VCaP (cell line): Measurements from ENCODE around the gene PCED1B.
"Not testable (repeated sequence)": the region's sequence is repeated elsewhere in the genome, so short reads cannot be mapped to it uniquely, and the experiment has no call there.

ENCODE experiments used
- H3K27ac ChIP-seq: fragments of 450-650 bp; 2 replicates; pipeline ENCODE4 v1.5.1; 2017
- TF ChIP-seq, protein P1 (sequence below): fragments of 450-650 bp; conservative IDR thresholded peaks from 2 replicates; pipeline ENCODE4 v1.5.1; 2017; ENCODE audit warnings: mild to moderate bottlenecking, moderate library complexity

Gene PCED1B

DNA sequence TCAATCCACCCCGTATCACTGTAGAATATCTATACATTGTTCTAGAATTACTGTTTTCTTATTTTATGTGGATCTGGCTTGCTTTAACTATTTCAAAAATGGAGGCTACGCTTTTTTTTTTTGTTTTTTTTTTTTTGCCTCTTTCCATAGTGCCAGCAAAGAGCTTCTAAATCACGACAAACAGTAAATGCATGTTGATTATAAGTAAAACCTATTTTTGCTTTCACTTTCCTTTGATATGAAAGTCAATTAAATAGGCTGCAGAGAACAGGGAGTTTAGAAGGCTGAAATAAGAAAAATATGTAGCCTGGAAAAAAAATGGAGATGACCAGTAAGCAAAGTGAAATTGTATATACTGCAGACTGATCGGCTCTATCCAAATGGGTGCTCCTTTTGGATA lies 112.6 kb downstream of the PCED1B start:
- TF ChIP-seq, protein P1, sequence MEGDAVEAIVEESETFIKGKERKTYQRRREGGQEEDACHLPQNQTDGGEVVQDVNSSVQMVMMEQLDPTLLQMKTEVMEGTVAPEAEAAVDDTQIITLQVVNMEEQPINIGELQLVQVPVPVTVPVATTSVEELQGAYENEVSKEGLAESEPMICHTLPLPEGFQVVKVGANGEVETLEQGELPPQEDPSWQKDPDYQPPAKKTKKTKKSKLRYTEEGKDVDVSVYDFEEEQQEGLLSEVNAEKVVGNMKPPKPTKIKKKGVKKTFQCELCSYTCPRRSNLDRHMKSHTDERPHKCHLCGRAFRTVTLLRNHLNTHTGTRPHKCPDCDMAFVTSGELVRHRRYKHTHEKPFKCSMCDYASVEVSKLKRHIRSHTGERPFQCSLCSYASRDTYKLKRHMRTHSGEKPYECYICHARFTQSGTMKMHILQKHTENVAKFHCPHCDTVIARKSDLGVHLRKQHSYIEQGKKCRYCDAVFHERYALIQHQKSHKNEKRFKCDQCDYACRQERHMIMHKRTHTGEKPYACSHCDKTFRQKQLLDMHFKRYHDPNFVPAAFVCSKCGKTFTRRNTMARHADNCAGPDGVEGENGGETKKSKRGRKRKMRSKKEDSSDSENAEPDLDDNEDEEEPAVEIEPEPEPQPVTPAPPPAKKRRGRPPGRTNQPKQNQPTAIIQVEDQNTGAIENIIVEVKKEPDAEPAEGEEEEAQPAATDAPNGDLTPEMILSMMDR, result no peak

GRCh38 chr12:47193066-47193465 lies 113.6 kb downstream of the PCED1B start:
- TF ChIP-seq, protein P1, result no peak
- H3K27ac ChIP-seq, result no peak overlapping the region

More for the DNA sequence above, 112.6 kb downstream of the PCED1B start:
- H3K27ac ChIP-seq, result no peak overlapping the region

DNA sequence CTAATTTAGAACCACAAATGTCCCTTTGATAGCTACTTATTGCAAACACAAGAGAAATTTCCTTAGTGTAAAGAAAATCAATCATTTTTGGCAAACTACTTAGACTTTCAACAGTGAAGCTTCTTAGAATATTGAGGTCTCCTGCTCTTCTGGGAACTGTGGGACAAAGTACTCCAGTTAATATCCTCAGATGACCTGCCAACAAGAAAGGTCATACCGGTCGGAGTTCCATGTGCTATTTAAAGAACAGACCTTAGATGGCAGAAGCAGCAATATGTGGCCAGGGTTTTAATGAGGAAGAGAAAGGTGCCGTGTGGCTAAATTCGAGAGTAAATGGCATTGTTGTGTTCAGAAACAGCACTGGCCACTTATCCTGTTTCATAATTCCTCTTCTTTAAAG lies 115.1 kb downstream of the PCED1B start:
- TF ChIP-seq, protein P1, result no peak
- no peak overlapping the region for H3K27ac ChIP-seq

DNA sequence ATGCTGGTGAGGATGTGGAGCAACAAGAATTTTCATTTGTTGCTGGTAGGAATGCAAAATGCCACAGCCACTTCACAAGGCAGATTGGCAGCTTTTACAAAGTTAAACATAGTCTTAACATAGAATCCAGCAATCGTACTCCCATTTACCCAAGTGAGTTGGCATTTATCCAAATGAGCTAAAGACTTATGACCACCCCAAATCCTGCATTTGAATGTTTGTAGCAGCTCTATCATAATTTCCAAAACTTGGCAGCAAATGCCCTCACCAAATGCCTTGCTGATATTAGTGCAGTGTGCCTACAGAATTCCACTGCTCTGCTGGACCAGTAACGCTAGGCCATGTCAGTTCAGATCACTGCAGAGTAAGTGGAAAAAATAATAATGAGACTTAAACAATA lies 121.0 kb downstream of the PCED1B start:
- no peak overlapping the region for H3K27ac ChIP-seq
- TF ChIP-seq, protein P1, result no peak

GRCh38 chr12:47201190-47201589 lies 121.8 kb downstream of the PCED1B start:
- not testable (repeated sequence) for H3K27ac ChIP-seq

DNA sequence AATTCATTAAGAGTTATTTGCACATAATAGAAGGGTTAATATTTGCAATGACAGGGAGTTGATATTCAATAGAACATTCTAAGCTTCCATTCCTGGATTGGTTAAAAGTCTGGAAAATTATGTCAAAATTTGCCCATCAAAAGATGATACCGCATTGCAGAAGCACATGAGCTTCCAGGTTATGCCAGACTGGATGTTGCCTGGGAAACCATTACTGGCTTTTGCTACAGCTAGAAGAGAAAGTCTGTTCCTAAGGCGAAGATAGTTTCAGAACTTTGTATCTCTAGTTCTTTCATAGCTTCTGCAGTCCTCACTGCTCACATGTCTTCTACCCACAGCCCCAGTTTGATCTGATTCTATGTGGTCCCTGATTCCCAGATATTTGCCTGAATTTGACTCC lies 122.8 kb downstream of the PCED1B start:
- no peak overlapping the region for H3K27ac ChIP-seq
- TF ChIP-seq, protein P1, result no peak

- H3K27ac ChIP-seq, result no peak overlapping the region
- TF ChIP-seq, protein P1, result no peak
These were observed 126.4 kb downstream of the PCED1B start for GRCh38 chr12:47205532-47206449.
